Cardiac muscle cell (in vitro differentiated cells and primary cell): ENCODE measurements around the gene COL23A1. TPM values are rescaled to one million over a fixed set of nuclear protein-coding genes. Genes with fewer than 3 reads are reported as not detected.

ENCODE experiments used
- DNase-seq, 2 donors: peaks; one replicate each; pipeline versions ENCODE4 v3.0.0 to v3.0.0-alpha.2; 2010 to 2017; ENCODE audit warnings: low read depth in 1 of 2, low spot score in 1 of 2
- H3K27ac ChIP-seq: fragments of 200-600 bp; sonication (generic); 2 replicates; pipeline ENCODE4 v1.5.1; 2016
- H3K27me3 ChIP-seq: fragments of 200-600 bp; sonication (generic); 2 replicates; pipeline ENCODE4 v1.6.0; 2016; ENCODE audit warnings: control low read depth
- H3K36me3 ChIP-seq: fragments of 200-600 bp; sonication (generic); 2 replicates; pipeline ENCODE4 v1.5.1; 2016; ENCODE audit warnings: control low read depth
- H3K4me1 ChIP-seq: fragments of 200-600 bp; sonication (generic); 2 replicates; pipeline ENCODE4 v1.8.1; 2017; ENCODE audit warnings: low read depth, mild to moderate bottlenecking, mixed run types
- H3K4me3 ChIP-seq: fragments of 200-600 bp; sonication (generic); 2 replicates; pipeline ENCODE4 v1.5.1; 2016; ENCODE audit warnings: mild to moderate bottlenecking
- H3K9me3 ChIP-seq: fragments of 200-600 bp; sonication (generic); 2 replicates; pipeline ENCODE4 v1.5.1; 2017; ENCODE audit warnings: low read depth, mild to moderate bottlenecking, control low read depth
- CTCF ChIP-seq: IDR thresholded peaks from 2 replicates; pipeline ENCODE4 v1.5.1; 2012; ENCODE audit warnings: low read depth, mild to moderate bottlenecking, low read length
- polyA plus RNA-seq: library from polyadenylated mRNA; unstranded; fragments of >200 nt; fragmentation: Nextera tagmentation; extraction: Ambion mirVana; gene quantifications from 2 replicates; pipeline ENCODE4 v1.2.1, GENCODE V29; 2016
- total RNA-seq: library from RNA; depleted of rRNA; stranded (reverse); fragments of >200 nt; gene quantifications from 2 replicates; pipeline ENCODE4 v1.2.3, GENCODE V29; 2016

Gene COL23A1
- total and polyA plus RNA-seq, 2 experiments from 2014 or later, result 28.9 to 43.0 TPM

- DNase-seq, result no peak
- no peaks in the 10 kb centered on the region for H3K9me3 ChIP-seq
- H3K27ac ChIP-seq, result peak overlapping the region; percentile 82
- no peaks in the 10 kb centered on the region for H3K36me3 ChIP-seq
- no peak for TF ChIP-seq CTCF
- H3K4me3 ChIP-seq, result no peak overlapping the region
- peaks cover 38% of the 10 kb centered on the region for H3K4me1 ChIP-seq
- H3K27me3 ChIP-seq, result no peaks in the 10 kb centered on the region
Measured at GRCh38 chr5:178421699-178422399, 168.3 kb downstream of the COL23A1 start.

DNA sequence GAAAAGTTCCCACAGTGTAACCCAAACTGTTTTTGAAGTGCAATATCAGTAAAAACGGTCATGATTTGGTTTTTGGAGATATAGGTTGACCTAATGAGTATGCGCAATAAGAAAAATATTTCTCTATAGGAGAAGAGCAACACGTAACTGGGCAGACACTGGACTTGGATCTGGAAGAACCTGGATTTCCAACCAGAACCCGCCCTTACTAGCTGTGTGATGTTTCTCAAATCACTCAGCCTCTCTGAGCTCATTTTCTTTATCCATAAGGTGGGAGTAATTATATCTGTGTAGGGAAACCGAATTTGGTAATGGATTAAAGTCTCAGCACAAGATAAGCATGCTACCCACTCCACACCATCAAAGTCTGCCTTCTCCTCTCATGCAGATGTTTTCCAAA, 169.1 kb downstream of the COL23A1 start:
- H3K4me3 ChIP-seq, result no peak overlapping the region
- no peaks in the 10 kb centered on the region for H3K27me3 ChIP-seq

DNA sequence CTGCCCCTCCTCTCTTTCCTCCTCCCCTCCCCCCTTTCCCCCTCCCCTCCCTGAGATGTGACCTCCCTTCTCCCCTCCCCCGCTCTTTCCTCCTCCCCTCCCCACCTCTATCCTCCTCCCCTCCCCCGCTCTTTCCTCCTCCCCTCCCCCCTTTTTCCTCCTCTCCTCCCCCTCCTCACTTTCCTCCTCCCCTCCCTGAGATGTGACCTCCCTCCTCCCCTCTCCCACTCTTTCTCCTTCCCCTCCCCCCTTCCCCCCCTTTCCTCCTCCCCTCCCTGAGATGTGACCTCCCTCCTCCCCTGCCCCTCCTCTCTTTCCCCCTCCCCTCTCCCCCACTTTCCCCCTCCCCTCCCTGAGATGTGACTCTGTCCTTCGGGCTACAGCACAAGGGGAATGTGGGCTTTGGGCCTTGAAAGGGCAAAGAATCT, 169.8 kb downstream of the COL23A1 start:
- H3K9me3 ChIP-seq, result no peaks in the 10 kb centered on the region
- peak overlapping the region; percentile 82 for H3K27ac ChIP-seq
- no peak for DNase-seq
- peaks cover 38% of the 10 kb centered on the region for H3K4me1 ChIP-seq
- H3K27me3 ChIP-seq, result no peaks in the 10 kb centered on the region
- no peaks in the 10 kb centered on the region for H3K36me3 ChIP-seq
- no peak for TF ChIP-seq CTCF
- H3K4me3 ChIP-seq, result no peak overlapping the region

More for the DNA sequence above, 169.1 kb downstream of the COL23A1 start:
- Histone ChIP-seq H3K4me1 (peaks cover 38% of the 10 kb centered on the region), H3K36me3 (no peaks in the 10 kb centered on the region), H3K9me3 (no peaks in the 10 kb centered on the region), H3K27ac (peak overlapping the region; percentile 82)
- no peak for TF ChIP-seq CTCF
- no peak for DNase-seq

- no peaks in the 10 kb centered on the region for H3K27me3 ChIP-seq
- H3K4me1 ChIP-seq, result peaks cover 36% of the 10 kb centered on the region
- peak overlapping the region; percentile 27 for H3K27ac ChIP-seq
Measured at GRCh38 chr5:178419651-178420050, 170.5 kb downstream of the COL23A1 start.

GRCh38 chr5:178419196-178419595, 171.0 kb downstream of the COL23A1 start:
- no peaks in the 10 kb centered on the region for H3K36me3 ChIP-seq
- no peak for TF ChIP-seq CTCF
- peak overlapping the region; percentile 27 for H3K27ac ChIP-seq
- no peaks in the 10 kb centered on the region for H3K9me3 ChIP-seq
- H3K27me3 ChIP-seq, result no peaks in the 10 kb centered on the region
- DNase-seq, result no peak
- H3K4me1 ChIP-seq, result peaks cover 32% of the 10 kb centered on the region
- H3K4me3 ChIP-seq, result no peak overlapping the region

More at GRCh38 chr5:178419651-178420050, 170.5 kb downstream of the COL23A1 start:
- DNase-seq, result no peak
- no peak for TF ChIP-seq CTCF
- no peaks in the 10 kb centered on the region for H3K9me3 ChIP-seq
- no peaks in the 10 kb centered on the region for H3K36me3 ChIP-seq
- no peak overlapping the region for H3K4me3 ChIP-seq
